ENCODE data around the gene IGF2R.
A peak's percentile ranks its signal among the peaks of the same experiment; 100 is the strongest.
"Not testable (repeated sequence)": the region's sequence is repeated elsewhere in the genome, so short reads cannot be mapped to it uniquely, and the experiment has no call there.

The IGF2R gene

GRCh38 chr6:160084198-160084776 is 115.4 kb downstream of the IGF2R start:
- no peak for DNase-seq

- no peak for DNase-seq
Observed at GRCh38 chr6:160085226-160085625, 116.3 kb downstream of the IGF2R start.

- no peak for DNase-seq
Observed at GRCh38 chr6:160085713-160086505, 117.0 kb downstream of the IGF2R start.

- DNase-seq: no peak
Observed at GRCh38 chr6:160086754-160087153, 117.9 kb downstream of the IGF2R start.

- DNase-seq: peak; percentile 86
Observed at GRCh38 chr6:160088069-160088783, 119.3 kb downstream of the IGF2R start.

GRCh38 chr6:160088784-160089533 is 120.1 kb downstream of the IGF2R start:
- no peak for DNase-seq

- DNase-seq: no peak
Observed at GRCh38 chr6:160089534-160089897, 120.6 kb downstream of the IGF2R start.

GRCh38 chr6:160090442-160091239 is 121.8 kb downstream of the IGF2R start:
- DNase-seq: not testable (repeated sequence)

GRCh38 chr6:160092176-160092575 is 123.3 kb downstream of the IGF2R start:
- DNase-seq: not testable (repeated sequence)

GRCh38 chr6:160092602-160093001 is 123.7 kb downstream of the IGF2R start:
- no peak for DNase-seq

GRCh38 chr6:160093061-160093460 is 124.2 kb downstream of the IGF2R start:
- DNase-seq: no peak

- no peak for DNase-seq
Observed at GRCh38 chr6:160093946-160094345, 125.1 kb downstream of the IGF2R start.

GRCh38 chr6:160095146-160095845 is 126.4 kb downstream of the IGF2R start:
- DNase-seq: no peak

- no peak for DNase-seq
Observed at GRCh38 chr6:160101277-160102205, 132.7 kb downstream of the IGF2R start.

GRCh38 chr6:160102399-160102798 is 133.5 kb downstream of the IGF2R start:
- DNase-seq: no peak

- peak; percentile 28 for DNase-seq
Observed at GRCh38 chr6:160102956-160103824, 134.3 kb downstream of the IGF2R start.

- DNase-seq: no peak
Observed at GRCh38 chr6:160103825-160104100, 134.9 kb downstream of the IGF2R start.

GRCh38 chr6:160104821-160105517 is 136.1 kb downstream of the IGF2R start:
- no peak for DNase-seq

GRCh38 chr6:160106010-160106409 is 137.1 kb downstream of the IGF2R start:
- no peak for DNase-seq
